ENCODE data around the gene TMPRSS3.

Gene TMPRSS3

GRCh38 chr21:42332557-42333317, 63.1 kb downstream of the TMPRSS3 start:
- no peak for DNase-seq (ENCODE audit: low spot score)

- DNase-seq (ENCODE audit: low spot score) = no peak
Measured at GRCh38 chr21:42331660-42332059, 64.2 kb downstream of the TMPRSS3 start.

GRCh38 chr21:42330380-42331371, 65.2 kb downstream of the TMPRSS3 start:
- no peak for DNase-seq (ENCODE audit: low spot score)

- DNase-seq (ENCODE audit: low spot score) = no peak
Measured at GRCh38 chr21:42324896-42325295, 71.0 kb downstream of the TMPRSS3 start.

Measured in Ammon's horn (tissue), 1 donor.